ENCODE measurements around the gene GJD3.

DNA sequence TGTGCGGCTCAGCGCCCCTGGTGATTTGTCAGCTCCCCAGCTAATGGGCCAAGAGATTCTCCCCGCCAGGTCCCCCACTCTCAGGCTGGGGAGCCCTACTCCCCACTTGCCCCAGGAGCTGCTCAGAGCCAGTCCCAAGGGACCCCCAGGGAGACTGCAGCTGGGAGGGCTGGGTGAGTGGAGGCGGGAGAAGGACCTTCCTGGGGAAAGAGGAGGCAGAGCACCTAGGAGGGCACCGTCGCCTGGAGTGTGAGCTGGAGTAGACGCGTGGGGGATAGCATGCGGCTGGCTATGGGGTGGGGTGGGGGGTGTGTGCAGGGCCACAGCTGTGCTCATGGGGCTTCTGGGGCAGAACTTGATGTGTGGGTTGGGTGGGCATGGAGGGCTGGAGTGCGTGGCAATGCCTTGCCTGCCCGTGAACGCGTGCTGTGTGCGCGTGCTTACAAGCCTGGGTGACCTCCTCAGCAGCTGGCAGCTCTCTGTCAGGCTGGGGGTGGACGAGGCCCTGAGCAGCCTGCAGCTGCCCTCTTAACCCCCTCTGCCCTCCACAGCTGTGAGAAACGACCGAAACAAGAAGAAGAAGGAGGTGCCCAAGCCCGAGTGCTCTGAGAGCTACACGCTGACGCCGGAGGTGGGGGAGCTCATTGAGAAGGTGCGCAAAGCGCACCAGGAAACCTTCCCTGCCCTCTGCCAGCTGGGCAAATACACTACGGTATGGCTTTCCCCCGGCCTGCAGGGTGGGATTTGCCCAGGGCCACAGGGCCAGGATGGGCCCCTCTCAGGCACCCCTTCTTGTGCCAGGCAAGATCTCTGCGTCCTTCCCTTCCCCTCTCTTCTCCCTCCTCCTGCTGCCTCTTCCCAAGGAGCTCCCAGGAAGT is 12.9 kb downstream of the GJD3 start:
- TF ChIP-seq, protein P1, sequence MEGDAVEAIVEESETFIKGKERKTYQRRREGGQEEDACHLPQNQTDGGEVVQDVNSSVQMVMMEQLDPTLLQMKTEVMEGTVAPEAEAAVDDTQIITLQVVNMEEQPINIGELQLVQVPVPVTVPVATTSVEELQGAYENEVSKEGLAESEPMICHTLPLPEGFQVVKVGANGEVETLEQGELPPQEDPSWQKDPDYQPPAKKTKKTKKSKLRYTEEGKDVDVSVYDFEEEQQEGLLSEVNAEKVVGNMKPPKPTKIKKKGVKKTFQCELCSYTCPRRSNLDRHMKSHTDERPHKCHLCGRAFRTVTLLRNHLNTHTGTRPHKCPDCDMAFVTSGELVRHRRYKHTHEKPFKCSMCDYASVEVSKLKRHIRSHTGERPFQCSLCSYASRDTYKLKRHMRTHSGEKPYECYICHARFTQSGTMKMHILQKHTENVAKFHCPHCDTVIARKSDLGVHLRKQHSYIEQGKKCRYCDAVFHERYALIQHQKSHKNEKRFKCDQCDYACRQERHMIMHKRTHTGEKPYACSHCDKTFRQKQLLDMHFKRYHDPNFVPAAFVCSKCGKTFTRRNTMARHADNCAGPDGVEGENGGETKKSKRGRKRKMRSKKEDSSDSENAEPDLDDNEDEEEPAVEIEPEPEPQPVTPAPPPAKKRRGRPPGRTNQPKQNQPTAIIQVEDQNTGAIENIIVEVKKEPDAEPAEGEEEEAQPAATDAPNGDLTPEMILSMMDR (IDR thresholded peaks at IDR 0.05), result no peak
- TF ChIP-seq SIN3A (IDR thresholded peaks at IDR 0.05; ENCODE audit: borderline replicate concordance, insufficient read depth, low read depth, low read length), result no peak
